HT1080 (cell line): ENCODE data around the gene SPRR3. TPM values are rescaled to one million over a fixed set of nuclear protein-coding genes. Genes with fewer than 3 reads are reported as not detected.

Experiments
- DNase-seq: peaks from one replicate; pipeline ENCODE4 v3.0.0-alpha.2; 2015; ENCODE audit warnings: low read depth
- small RNA-seq: library from RNA; depleted of rRNA; stranded (forward); fragments of <200 nt; gene quantifications from one replicate; pipeline ENCODE3, GENCODE V24; 2014
- total RNA-seq: library from RNA; depleted of rRNA; stranded (reverse); fragments of >200 nt; shearing (Covaris generic); gene quantifications from 2 replicates; pipeline ENCODE4 v1.2.3, GENCODE V29; 2014; rRNA removed

SPRR3 gene
- total RNA-seq, 1 experiment from 2014 or later = not detected

DNA sequence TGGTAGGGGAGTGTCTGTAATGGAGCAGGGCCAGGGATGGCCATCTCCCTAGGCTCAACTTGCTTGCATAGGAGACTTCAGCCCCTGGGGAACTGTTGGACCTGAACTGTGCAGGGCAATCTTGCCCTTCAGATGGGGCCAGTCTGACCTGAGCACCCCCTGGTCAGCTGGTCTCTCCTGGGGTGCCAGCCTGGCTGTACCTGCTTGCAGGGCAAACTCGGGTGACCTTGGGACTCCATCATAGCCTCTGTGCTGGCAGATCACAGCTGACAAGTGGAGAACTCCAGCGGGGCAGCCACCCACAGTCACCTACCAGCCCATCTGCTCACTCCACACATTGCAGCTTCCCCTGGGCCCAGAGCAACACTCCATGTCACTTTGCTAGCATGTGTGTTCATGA lies 47.7 kb downstream of the SPRR3 start:
- DNase-seq = no peak

Small RNAs within 50 kb of the gene (small RNA-seq; reads per million reads assigned to genes)
- not detected for gene AL356867.1
- gene RF00322 = not detected
- gene SPRR1A = not detected

Other genes with a start within 250 kb of the SPRR3 start
- gene KPRP, start 243.7 kb upstream of the SPRR3 start, total RNA-seq = not detected in 2 replicates
- gene LCE1F, start 226.6 kb upstream of the SPRR3 start, total RNA-seq = not detected in 2 replicates
- 0.43 TPM in 1 of 2 replicates, not detected in the other for gene LCE1E, start 215.5 kb upstream of the SPRR3 start, total RNA-seq
- gene LCE1D, start 205.0 kb upstream of the SPRR3 start, total RNA-seq = not detected in 2 replicates
- not detected in 2 replicates for gene LCE1C, start 195.1 kb upstream of the SPRR3 start, total RNA-seq
- not detected in 2 replicates for gene LCE1B, start 189.8 kb upstream of the SPRR3 start, total RNA-seq
- gene LCE1A, start 174.3 kb upstream of the SPRR3 start, total RNA-seq = not detected in 2 replicates
- gene LCE6A, start 158.9 kb upstream of the SPRR3 start, total RNA-seq = not detected in 2 replicates
- gene LCE7A, start 141.8 kb upstream of the SPRR3 start, total RNA-seq = not detected in 2 replicates
- gene SMCP, start 123.4 kb upstream of the SPRR3 start, total RNA-seq = not detected in 2 replicates
- gene IVL, start 93.2 kb upstream of the SPRR3 start, total RNA-seq = 0.26 and 0.33 TPM in 2 replicates
- gene SPRR5, start 54.5 kb upstream of the SPRR3 start, total RNA-seq = not detected in 2 replicates
- not detected in 2 replicates for gene SPRR4, start 31.1 kb upstream of the SPRR3 start, total RNA-seq
- not detected in 2 replicates for gene SPRR1A, start 17.7 kb upstream of the SPRR3 start, total RNA-seq
- gene SPRR1B, start 29.5 kb downstream of the SPRR3 start, total RNA-seq = not detected in 2 replicates
- gene SPRR2D, start 39.4 kb downstream of the SPRR3 start, total RNA-seq = 1.5 TPM in 1 of 2 replicates, not detected in the other
- not detected in 2 replicates for gene SPRR2A, start 55.8 kb downstream of the SPRR3 start, total RNA-seq
- not detected in 2 replicates for gene SPRR2B, start 69.9 kb downstream of the SPRR3 start, total RNA-seq
- not detected in 2 replicates for gene SPRR2E, start 92.8 kb downstream of the SPRR3 start, total RNA-seq
- not detected in 2 replicates for gene SPRR2F, start 111.8 kb downstream of the SPRR3 start, total RNA-seq
- not detected in 2 replicates for gene SPRR2G, start 149.1 kb downstream of the SPRR3 start, total RNA-seq
- gene LELP1, start 201.7 kb downstream of the SPRR3 start, total RNA-seq = not detected in 2 replicates
- 1.3 and 2.0 TPM in 2 replicates for gene PRR9, start 215.8 kb downstream of the SPRR3 start, total RNA-seq